ENCODE measurements around the gene HTT-AS.
"Not testable (repeated sequence)": the region's sequence is repeated elsewhere in the genome, so short reads cannot be mapped to it uniquely, and the experiment has no call there.

Gene HTT-AS

GRCh38 chr4:3051141-3051897 is 23.0 kb downstream of the HTT-AS start:
- DNase-seq (ENCODE audit: low spot score): not testable (repeated sequence)

- peak; percentile 48 for DNase-seq (ENCODE audit: low spot score)
Observed at GRCh38 chr4:3047464-3048286, 26.7 kb downstream of the HTT-AS start.

- DNase-seq (ENCODE audit: low spot score): no peak
Observed at GRCh38 chr4:3046623-3047022, 27.7 kb downstream of the HTT-AS start.

GRCh38 chr4:3046162-3046561 is 28.2 kb downstream of the HTT-AS start:
- DNase-seq (ENCODE audit: low spot score): no peak

GRCh38 chr4:3044870-3045819 is 29.2 kb downstream of the HTT-AS start:
- DNase-seq (ENCODE audit: low spot score): no peak

- DNase-seq (ENCODE audit: low spot score): no peak
Observed at GRCh38 chr4:3043282-3044020, 30.9 kb downstream of the HTT-AS start.

GRCh38 chr4:3042226-3042625 is 32.1 kb downstream of the HTT-AS start:
- DNase-seq (ENCODE audit: low spot score): no peak

GRCh38 chr4:3041192-3042142 is 32.9 kb downstream of the HTT-AS start:
- peak; percentile 19 for DNase-seq (ENCODE audit: low spot score)

- no peak for DNase-seq (ENCODE audit: low spot score)
Observed at GRCh38 chr4:3040452-3041191, 33.7 kb downstream of the HTT-AS start.

GRCh38 chr4:3039706-3040366 is 34.5 kb downstream of the HTT-AS start:
- DNase-seq (ENCODE audit: low spot score): no peak

- DNase-seq (ENCODE audit: low spot score): no peak
Observed at GRCh38 chr4:3037957-3038461, 36.3 kb downstream of the HTT-AS start.

GRCh38 chr4:3036131-3036952 is 38.0 kb downstream of the HTT-AS start:
- DNase-seq (ENCODE audit: low spot score): no peak

GRCh38 chr4:3035674-3036073 is 38.7 kb downstream of the HTT-AS start:
- no peak for DNase-seq (ENCODE audit: low spot score)

GRCh38 chr4:3035249-3035648 is 39.1 kb downstream of the HTT-AS start:
- no peak for DNase-seq (ENCODE audit: low spot score)

- DNase-seq (ENCODE audit: low spot score): no peak
Observed at GRCh38 chr4:3034231-3034630, 40.1 kb downstream of the HTT-AS start.

GRCh38 chr4:3031357-3032082 is 42.8 kb downstream of the HTT-AS start:
- no peak for DNase-seq (ENCODE audit: low spot score)
